ENCODE results near the gene KCNMA1.

DNA sequence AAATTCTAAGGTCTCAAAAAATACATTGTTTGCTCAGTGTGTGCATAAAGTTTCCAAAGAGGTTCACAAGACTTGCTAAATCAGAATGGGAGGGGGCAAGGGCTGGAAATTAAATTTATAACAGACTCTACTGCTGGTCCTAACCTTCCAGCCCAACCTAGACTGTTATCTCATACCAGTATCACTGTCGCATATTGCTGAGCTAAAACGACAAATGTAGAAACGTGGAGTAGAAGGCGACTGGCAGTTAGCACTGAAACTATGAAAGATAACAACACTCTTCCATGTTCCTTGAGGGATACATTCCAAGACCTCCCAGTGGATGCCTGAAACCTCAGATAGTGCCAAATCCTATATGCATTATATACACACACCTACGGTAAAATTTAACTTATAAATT is 514.3 kb downstream of the KCNMA1 start:
- TF ChIP-seq, protein P1, sequence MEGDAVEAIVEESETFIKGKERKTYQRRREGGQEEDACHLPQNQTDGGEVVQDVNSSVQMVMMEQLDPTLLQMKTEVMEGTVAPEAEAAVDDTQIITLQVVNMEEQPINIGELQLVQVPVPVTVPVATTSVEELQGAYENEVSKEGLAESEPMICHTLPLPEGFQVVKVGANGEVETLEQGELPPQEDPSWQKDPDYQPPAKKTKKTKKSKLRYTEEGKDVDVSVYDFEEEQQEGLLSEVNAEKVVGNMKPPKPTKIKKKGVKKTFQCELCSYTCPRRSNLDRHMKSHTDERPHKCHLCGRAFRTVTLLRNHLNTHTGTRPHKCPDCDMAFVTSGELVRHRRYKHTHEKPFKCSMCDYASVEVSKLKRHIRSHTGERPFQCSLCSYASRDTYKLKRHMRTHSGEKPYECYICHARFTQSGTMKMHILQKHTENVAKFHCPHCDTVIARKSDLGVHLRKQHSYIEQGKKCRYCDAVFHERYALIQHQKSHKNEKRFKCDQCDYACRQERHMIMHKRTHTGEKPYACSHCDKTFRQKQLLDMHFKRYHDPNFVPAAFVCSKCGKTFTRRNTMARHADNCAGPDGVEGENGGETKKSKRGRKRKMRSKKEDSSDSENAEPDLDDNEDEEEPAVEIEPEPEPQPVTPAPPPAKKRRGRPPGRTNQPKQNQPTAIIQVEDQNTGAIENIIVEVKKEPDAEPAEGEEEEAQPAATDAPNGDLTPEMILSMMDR (IDR thresholded peaks at IDR 0.05 in 4 of 5, conservative IDR thresholded peaks at IDR 0.05 in 1 of 5): no peak
- no peak for TF ChIP-seq POLR2A (IDR thresholded peaks at IDR 0.05)
